Liver (tissue), 9 donors: ENCODE data around the gene ATG9B. TPM values are rescaled to one million over a fixed set of nuclear protein-coding genes. Genes with fewer than 3 reads are reported as not detected.

Experiments
- DNase-seq: peaks from one replicate; pipeline ENCODE4 v3.0.0-alpha.2; 2017; ENCODE audit warnings: low spot score
- H3K27ac ChIP-seq, 2 donors: one replicate each; pipeline ENCODE4 v1.7.0; 2013; ENCODE audit warnings: inconsistent platforms in 2 of 2, low read length in 2 of 2, control low read depth in 1 of 2, low read depth in 1 of 2, mild to moderate bottlenecking in 1 of 2
- H3K27me3 ChIP-seq, 4 donors: one replicate each; pipeline versions ENCODE4 v1.6.1 to v1.7.0; 2013; ENCODE audit warnings: low read length in 3 of 4, inconsistent platforms in 1 of 4, mild to moderate bottlenecking in 1 of 4, moderate library complexity in 1 of 4; ENCODE audit not compliant: control insufficient read depth in 4 of 4, insufficient read depth in 4 of 4
- H3K36me3 ChIP-seq, 4 donors: one replicate each; pipeline versions ENCODE4 v1.6.1 to v1.7.0; 2013; ENCODE audit warnings: low read length in 3 of 4, mild to moderate bottlenecking in 3 of 4, low read depth in 1 of 4, moderate library complexity in 1 of 4; ENCODE audit not compliant: control insufficient read depth in 4 of 4, insufficient read depth in 3 of 4
- H3K4me1 ChIP-seq, 4 donors: one replicate each; pipeline versions ENCODE4 v1.6.1 to v1.7.0; 2013; ENCODE audit warnings: low read length in 3 of 4, mild to moderate bottlenecking in 3 of 4, moderate library complexity in 1 of 4; ENCODE audit not compliant: control insufficient read depth in 4 of 4, insufficient read depth in 4 of 4
- H3K4me3 ChIP-seq, 3 donors: one replicate each; pipeline versions ENCODE4 v1.6.1 to v1.7.0; 2013; ENCODE audit warnings: low read length in 3 of 3, control low read depth in 1 of 3, low read depth in 1 of 3, mild to moderate bottlenecking in 1 of 3
- H3K9ac ChIP-seq, 2 donors: one replicate each; pipeline ENCODE4 v1.7.0; 2013; ENCODE audit warnings: low read length in 2 of 2, mild to moderate bottlenecking in 2 of 2, moderate library complexity in 2 of 2, control low read depth in 1 of 2, low read depth in 1 of 2
- H3K9me3 ChIP-seq, 4 donors: one replicate each; pipeline versions ENCODE4 v1.6.1 to v1.7.0; 2013; ENCODE audit warnings: low read length in 3 of 4; ENCODE audit not compliant: control insufficient read depth in 4 of 4
- EGR1 ChIP-seq, 2 donors: IDR thresholded peaks; 2 replicates each; pipeline ENCODE4 v1.6.1; 2016 to 2018; ENCODE audit warnings: antibody characterized with exemption in 2 of 2, low read depth in 2 of 2
- FOXA1 ChIP-seq: IDR thresholded peaks from 2 replicates; pipeline ENCODE4 v1.6.1; 2016; ENCODE audit warnings: antibody characterized with exemption
- FOXA2 ChIP-seq: IDR thresholded peaks from 2 replicates; pipeline ENCODE4 v1.6.1; 2016; ENCODE audit warnings: antibody characterized with exemption
- GABPA ChIP-seq, 2 donors: IDR thresholded peaks in 1 of 2; conservative IDR thresholded peaks in 1 of 2; 2 replicates each; pipeline ENCODE4 v1.6.1; 2016; ENCODE audit warnings: antibody characterized with exemption in 2 of 2, mild to moderate bottlenecking in 1 of 2, moderate library complexity in 1 of 2
- HNF4A ChIP-seq, 2 donors: conservative IDR thresholded peaks; 2 replicates each; pipeline ENCODE4 v1.6.1; 2016; ENCODE audit warnings: antibody characterized with exemption in 2 of 2, mild to moderate bottlenecking in 2 of 2
- HNF4G ChIP-seq: IDR thresholded peaks from 2 replicates; pipeline ENCODE4 v1.6.1; 2016; ENCODE audit warnings: antibody characterized with exemption
- JUND ChIP-seq, 2 donors: IDR thresholded peaks; 2 replicates each; pipeline ENCODE4 v1.6.1; 2016; ENCODE audit warnings: antibody characterized with exemption in 2 of 2
- MAX ChIP-seq: IDR thresholded peaks from 2 replicates; pipeline ENCODE4 v1.6.1; 2016; ENCODE audit warnings: antibody characterized with exemption
- NR2F2 ChIP-seq: IDR thresholded peaks from 2 replicates; pipeline ENCODE4 v1.6.1; 2016; ENCODE audit warnings: antibody characterized with exemption
- RAD21 ChIP-seq, 2 donors: IDR thresholded peaks; 2 replicates each; pipeline ENCODE4 v1.6.1; 2016; ENCODE audit warnings: antibody characterized with exemption in 2 of 2, mild to moderate bottlenecking in 2 of 2
- RXRA ChIP-seq, 2 donors: IDR thresholded peaks; 2 replicates each; pipeline ENCODE4 v1.6.1; 2017 to 2018; ENCODE audit warnings: antibody characterized with exemption in 2 of 2, mild to moderate bottlenecking in 1 of 2
- SP1 ChIP-seq: IDR thresholded peaks from 2 replicates; pipeline ENCODE4 v1.6.1; 2018; ENCODE audit warnings: antibody characterized with exemption, mild to moderate bottlenecking
- TAF1 ChIP-seq: conservative IDR thresholded peaks from 2 replicates; pipeline ENCODE4 v1.6.1; 2016; ENCODE audit warnings: antibody characterized with exemption, mild to moderate bottlenecking
- YY1 ChIP-seq: IDR thresholded peaks from 2 replicates; pipeline ENCODE4 v1.6.1; 2016; ENCODE audit warnings: antibody characterized with exemption, mild to moderate bottlenecking
- WGBS: extraction: QIAGEN DNeasy Blood & Tissue Kit; methylation state at CpG from one replicate; pipeline ENCODE4 v1.1.7; 2013; 5-methylcytosine and 5-hydroxymethylcytosine counted together
- polyA plus RNA-seq, 2 donors: library from polyadenylated mRNA; stranded (reverse) in 1 of 2; unstranded in 1 of 2; fragments of 200-250 nt in 1 of 2; fragments of >200 nt in 1 of 2; fragmentation: Nextera tagmentation in 1 of 2; extraction: Ambion mirVana in 1 of 2; gene quantifications; one replicate each; pipeline versions ENCODE4 v1.2.1 to v1.2.3, GENCODE V29; 2013 to 2015
- total RNA-seq, 2 donors: library from RNA; depleted of rRNA; stranded (reverse); fragments of >200 nt; gene quantifications; one replicate each; pipeline ENCODE4 v1.2.3, GENCODE V29; 2014
- TF ChIP-seq, protein P1 (sequence below): fragments of 150-350 bp; IDR thresholded peaks from 2 replicates; pipeline ENCODE4 v1.5.1; 2017; ENCODE audit warnings: improper control_type of control experiment, low read depth, low read length; ENCODE audit not compliant: missing input control
- TF ChIP-seq, protein P2 (sequence below): IDR thresholded peaks from 2 replicates; pipeline ENCODE4 v1.6.1; 2016; ENCODE audit warnings: antibody characterized with exemption, mild to moderate bottlenecking
- TF ChIP-seq, protein P3 (sequence below): IDR thresholded peaks from 2 replicates; pipeline ENCODE4 v1.6.1; 2016; ENCODE audit warnings: antibody characterized with exemption
- TF ChIP-seq, protein P4 (sequence below): IDR thresholded peaks from 2 replicates; pipeline ENCODE4 v1.6.1; 2016; ENCODE audit warnings: antibody characterized with exemption
- donor health status: healthy.
- donor health status: healthy.
- donor health status: healthy.
- donor health status: healthy.
- donor health status: healthy.

Gene ATG9B
- total and polyA plus RNA-seq, 4 donors = 0.61 TPM; not detected in 3

- Histone ChIP-seq H3K27me3 (no peaks in the 10 kb centered on the region), H3K9ac (no peak overlapping the region), H3K27ac (no peak overlapping the region), H3K4me1 (peaks cover 2 to 22% (median 7%) of the 10 kb centered on the region in 4 donors), H3K36me3 (no peaks in the 10 kb centered on the region), H3K9me3 (no peaks in the 10 kb centered on the region), H3K4me3 (no peak overlapping the region)
- TF ChIP-seq SP1 = no peak
- TF ChIP-seq, protein P1, sequence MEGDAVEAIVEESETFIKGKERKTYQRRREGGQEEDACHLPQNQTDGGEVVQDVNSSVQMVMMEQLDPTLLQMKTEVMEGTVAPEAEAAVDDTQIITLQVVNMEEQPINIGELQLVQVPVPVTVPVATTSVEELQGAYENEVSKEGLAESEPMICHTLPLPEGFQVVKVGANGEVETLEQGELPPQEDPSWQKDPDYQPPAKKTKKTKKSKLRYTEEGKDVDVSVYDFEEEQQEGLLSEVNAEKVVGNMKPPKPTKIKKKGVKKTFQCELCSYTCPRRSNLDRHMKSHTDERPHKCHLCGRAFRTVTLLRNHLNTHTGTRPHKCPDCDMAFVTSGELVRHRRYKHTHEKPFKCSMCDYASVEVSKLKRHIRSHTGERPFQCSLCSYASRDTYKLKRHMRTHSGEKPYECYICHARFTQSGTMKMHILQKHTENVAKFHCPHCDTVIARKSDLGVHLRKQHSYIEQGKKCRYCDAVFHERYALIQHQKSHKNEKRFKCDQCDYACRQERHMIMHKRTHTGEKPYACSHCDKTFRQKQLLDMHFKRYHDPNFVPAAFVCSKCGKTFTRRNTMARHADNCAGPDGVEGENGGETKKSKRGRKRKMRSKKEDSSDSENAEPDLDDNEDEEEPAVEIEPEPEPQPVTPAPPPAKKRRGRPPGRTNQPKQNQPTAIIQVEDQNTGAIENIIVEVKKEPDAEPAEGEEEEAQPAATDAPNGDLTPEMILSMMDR = no peak
- TF ChIP-seq GABPA (IDR thresholded peaks at IDR 0.05 in 1 of 2, conservative IDR thresholded peaks at IDR 0.05 in 1 of 2) = no peak
- TF ChIP-seq FOXA2 = no peak
- TF ChIP-seq RXRA (IDR thresholded peaks at IDR 0.05) = no peak
- TF ChIP-seq, protein P2, sequence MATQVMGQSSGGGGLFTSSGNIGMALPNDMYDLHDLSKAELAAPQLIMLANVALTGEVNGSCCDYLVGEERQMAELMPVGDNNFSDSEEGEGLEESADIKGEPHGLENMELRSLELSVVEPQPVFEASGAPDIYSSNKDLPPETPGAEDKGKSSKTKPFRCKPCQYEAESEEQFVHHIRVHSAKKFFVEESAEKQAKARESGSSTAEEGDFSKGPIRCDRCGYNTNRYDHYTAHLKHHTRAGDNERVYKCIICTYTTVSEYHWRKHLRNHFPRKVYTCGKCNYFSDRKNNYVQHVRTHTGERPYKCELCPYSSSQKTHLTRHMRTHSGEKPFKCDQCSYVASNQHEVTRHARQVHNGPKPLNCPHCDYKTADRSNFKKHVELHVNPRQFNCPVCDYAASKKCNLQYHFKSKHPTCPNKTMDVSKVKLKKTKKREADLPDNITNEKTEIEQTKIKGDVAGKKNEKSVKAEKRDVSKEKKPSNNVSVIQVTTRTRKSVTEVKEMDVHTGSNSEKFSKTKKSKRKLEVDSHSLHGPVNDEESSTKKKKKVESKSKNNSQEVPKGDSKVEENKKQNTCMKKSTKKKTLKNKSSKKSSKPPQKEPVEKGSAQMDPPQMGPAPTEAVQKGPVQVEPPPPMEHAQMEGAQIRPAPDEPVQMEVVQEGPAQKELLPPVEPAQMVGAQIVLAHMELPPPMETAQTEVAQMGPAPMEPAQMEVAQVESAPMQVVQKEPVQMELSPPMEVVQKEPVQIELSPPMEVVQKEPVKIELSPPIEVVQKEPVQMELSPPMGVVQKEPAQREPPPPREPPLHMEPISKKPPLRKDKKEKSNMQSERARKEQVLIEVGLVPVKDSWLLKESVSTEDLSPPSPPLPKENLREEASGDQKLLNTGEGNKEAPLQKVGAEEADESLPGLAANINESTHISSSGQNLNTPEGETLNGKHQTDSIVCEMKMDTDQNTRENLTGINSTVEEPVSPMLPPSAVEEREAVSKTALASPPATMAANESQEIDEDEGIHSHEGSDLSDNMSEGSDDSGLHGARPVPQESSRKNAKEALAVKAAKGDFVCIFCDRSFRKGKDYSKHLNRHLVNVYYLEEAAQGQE = no peak
- no peak for TF ChIP-seq HNF4G
- TF ChIP-seq HNF4A (conservative IDR thresholded peaks at IDR 0.05) = no peak
- 69% methylated on average over 9 of the region's 9 CpGs for WGBS
- DNase-seq = no peak
Measured at GRCh38 chr7:151005566-151005965, 18.7 kb downstream of the ATG9B start.

GRCh38 chr7:151003572-151003971, 20.7 kb downstream of the ATG9B start:
- 73% methylated on average over 12 of the region's 12 CpGs for WGBS
- no peak for DNase-seq
- TF ChIP-seq HNF4A (conservative IDR thresholded peaks at IDR 0.05) = no peak
- TF ChIP-seq, protein P2 = no peak
- TF ChIP-seq, protein P3, sequence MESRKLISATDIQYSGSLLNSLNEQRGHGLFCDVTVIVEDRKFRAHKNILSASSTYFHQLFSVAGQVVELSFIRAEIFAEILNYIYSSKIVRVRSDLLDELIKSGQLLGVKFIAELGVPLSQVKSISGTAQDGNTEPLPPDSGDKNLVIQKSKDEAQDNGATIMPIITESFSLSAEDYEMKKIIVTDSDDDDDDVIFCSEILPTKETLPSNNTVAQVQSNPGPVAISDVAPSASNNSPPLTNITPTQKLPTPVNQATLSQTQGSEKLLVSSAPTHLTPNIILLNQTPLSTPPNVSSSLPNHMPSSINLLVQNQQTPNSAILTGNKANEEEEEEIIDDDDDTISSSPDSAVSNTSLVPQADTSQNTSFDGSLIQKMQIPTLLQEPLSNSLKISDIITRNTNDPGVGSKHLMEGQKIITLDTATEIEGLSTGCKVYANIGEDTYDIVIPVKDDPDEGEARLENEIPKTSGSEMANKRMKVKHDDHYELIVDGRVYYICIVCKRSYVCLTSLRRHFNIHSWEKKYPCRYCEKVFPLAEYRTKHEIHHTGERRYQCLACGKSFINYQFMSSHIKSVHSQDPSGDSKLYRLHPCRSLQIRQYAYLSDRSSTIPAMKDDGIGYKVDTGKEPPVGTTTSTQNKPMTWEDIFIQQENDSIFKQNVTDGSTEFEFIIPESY = no peak
- TF ChIP-seq GABPA (IDR thresholded peaks at IDR 0.05 in 1 of 2, conservative IDR thresholded peaks at IDR 0.05 in 1 of 2) = no peak
- TF ChIP-seq FOXA1 = no peak
- TF ChIP-seq JUND (IDR thresholded peaks at IDR 0.05) = no peak
- no peak for TF ChIP-seq EGR1 (IDR thresholded peaks at IDR 0.05; ENCODE audit: low read depth in 2 of 2)
- no peak for TF ChIP-seq RAD21 (IDR thresholded peaks at IDR 0.05)
- no peak for TF ChIP-seq RXRA (IDR thresholded peaks at IDR 0.05)
- no peak for TF ChIP-seq NR2F2
- TF ChIP-seq MAX = no peak
- TF ChIP-seq, protein P4, sequence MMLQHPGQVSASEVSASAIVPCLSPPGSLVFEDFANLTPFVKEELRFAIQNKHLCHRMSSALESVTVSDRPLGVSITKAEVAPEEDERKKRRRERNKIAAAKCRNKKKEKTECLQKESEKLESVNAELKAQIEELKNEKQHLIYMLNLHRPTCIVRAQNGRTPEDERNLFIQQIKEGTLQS = no peak
- TF ChIP-seq, protein P1 = no peak
- no peak for TF ChIP-seq TAF1
- TF ChIP-seq YY1 = no peak
- TF ChIP-seq FOXA2 = no peak
- TF ChIP-seq SP1 = no peak
- no peak for TF ChIP-seq HNF4G
- no peak overlapping the region for H3K9ac ChIP-seq
- no peaks in the 10 kb centered on the region for H3K36me3 ChIP-seq
- H3K9me3 ChIP-seq = no peaks in the 10 kb centered on the region
- H3K27me3 ChIP-seq = no peaks in the 10 kb centered on the region
- no peak overlapping the region for H3K27ac ChIP-seq
- H3K4me3 ChIP-seq = no peak overlapping the region
- H3K4me1 ChIP-seq = peaks cover 0 to 13% (median 4%) of the 10 kb centered on the region in 4 donors
